Body of pancreas (tissue), 4 donors: ENCODE data around the gene STAMBPL1.

Source experiments
- CTCF ChIP-seq, 7 experiments: fragments of 450-650 bp in 4 of 7; fragments of 200-600 bp in 3 of 7; sonication (generic) in 3 of 7; IDR thresholded peaks; one replicate each; pipeline ENCODE4 v1.5.1; 2016 to 2019; ENCODE audit warnings: antibody characterized with exemption in 7 of 7
- POLR2A ChIP-seq, 3 donors: fragments of 450-650 bp; IDR thresholded peaks; one replicate each; pipeline ENCODE4 v1.6.1; 2016; ENCODE audit warnings: antibody characterized with exemption in 3 of 3, mild to moderate bottlenecking in 2 of 3

- no peak for TF ChIP-seq CTCF (IDR thresholded peaks at IDR 0.05)
- TF ChIP-seq POLR2A (IDR thresholded peaks at IDR 0.05): no peak
These were observed at the start of gene STAMBPL1 for GRCh38 chr10:88879534-88880281.
